Testis (tissue), 2 donors: ENCODE results near the gene VWC2L.

Experiments used
- POLR2A ChIP-seq: fragments of 450-650 bp; IDR thresholded peaks from one replicate; pipeline ENCODE4 v1.6.1; 2017; ENCODE audit warnings: antibody characterized with exemption, mild to moderate bottlenecking, moderate library complexity
- TF ChIP-seq, protein P1 (sequence below), 3 experiments: fragments of 450-650 bp in 2 of 3; fragments of 200-600 bp in 1 of 3; sonication (generic) in 1 of 3; IDR thresholded peaks; one replicate each; pipeline ENCODE4 v1.5.1; 2016 to 2019; ENCODE audit warnings: antibody characterized with exemption in 3 of 3, mild to moderate bottlenecking in 2 of 3, moderate library complexity in 1 of 3

DNA sequence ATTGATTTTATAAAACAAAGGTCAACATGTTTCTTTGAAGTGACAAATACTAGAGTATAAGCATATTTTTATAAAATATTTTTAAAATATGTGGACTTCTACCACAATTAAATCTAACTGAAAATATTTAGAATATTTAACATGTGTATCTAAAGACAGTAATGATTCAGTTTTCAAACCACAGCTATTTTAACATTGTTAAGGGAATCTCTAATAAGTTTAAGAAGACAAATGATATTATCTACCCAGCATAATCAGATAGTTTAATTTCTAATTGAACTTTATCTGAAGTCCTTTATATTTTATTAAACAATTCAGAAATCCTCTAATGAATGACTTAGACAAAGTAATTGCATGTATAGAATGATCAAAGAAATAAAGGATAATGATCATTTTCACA is 96.2 kb downstream of the VWC2L start:
- TF ChIP-seq, protein P1, sequence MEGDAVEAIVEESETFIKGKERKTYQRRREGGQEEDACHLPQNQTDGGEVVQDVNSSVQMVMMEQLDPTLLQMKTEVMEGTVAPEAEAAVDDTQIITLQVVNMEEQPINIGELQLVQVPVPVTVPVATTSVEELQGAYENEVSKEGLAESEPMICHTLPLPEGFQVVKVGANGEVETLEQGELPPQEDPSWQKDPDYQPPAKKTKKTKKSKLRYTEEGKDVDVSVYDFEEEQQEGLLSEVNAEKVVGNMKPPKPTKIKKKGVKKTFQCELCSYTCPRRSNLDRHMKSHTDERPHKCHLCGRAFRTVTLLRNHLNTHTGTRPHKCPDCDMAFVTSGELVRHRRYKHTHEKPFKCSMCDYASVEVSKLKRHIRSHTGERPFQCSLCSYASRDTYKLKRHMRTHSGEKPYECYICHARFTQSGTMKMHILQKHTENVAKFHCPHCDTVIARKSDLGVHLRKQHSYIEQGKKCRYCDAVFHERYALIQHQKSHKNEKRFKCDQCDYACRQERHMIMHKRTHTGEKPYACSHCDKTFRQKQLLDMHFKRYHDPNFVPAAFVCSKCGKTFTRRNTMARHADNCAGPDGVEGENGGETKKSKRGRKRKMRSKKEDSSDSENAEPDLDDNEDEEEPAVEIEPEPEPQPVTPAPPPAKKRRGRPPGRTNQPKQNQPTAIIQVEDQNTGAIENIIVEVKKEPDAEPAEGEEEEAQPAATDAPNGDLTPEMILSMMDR (IDR thresholded peaks at IDR 0.05), result no peak
- no peak for TF ChIP-seq POLR2A
